Breast epithelium (tissue), 3 donors: Measurements from ENCODE around the gene HDAC4.

Experiments used
- POLR2A ChIP-seq: fragments of 450-650 bp; IDR thresholded peaks from one replicate; pipeline ENCODE4 v1.6.1; 2016; ENCODE audit warnings: antibody characterized with exemption, mild to moderate bottlenecking, moderate library complexity
- TF ChIP-seq, protein P1 (sequence below), 3 donors: fragments of 450-650 bp; IDR thresholded peaks; one replicate each; pipeline ENCODE4 v1.5.1; 2016 to 2017; ENCODE audit warnings: antibody characterized with exemption in 3 of 3, mild to moderate bottlenecking in 3 of 3, moderate library complexity in 3 of 3

DNA sequence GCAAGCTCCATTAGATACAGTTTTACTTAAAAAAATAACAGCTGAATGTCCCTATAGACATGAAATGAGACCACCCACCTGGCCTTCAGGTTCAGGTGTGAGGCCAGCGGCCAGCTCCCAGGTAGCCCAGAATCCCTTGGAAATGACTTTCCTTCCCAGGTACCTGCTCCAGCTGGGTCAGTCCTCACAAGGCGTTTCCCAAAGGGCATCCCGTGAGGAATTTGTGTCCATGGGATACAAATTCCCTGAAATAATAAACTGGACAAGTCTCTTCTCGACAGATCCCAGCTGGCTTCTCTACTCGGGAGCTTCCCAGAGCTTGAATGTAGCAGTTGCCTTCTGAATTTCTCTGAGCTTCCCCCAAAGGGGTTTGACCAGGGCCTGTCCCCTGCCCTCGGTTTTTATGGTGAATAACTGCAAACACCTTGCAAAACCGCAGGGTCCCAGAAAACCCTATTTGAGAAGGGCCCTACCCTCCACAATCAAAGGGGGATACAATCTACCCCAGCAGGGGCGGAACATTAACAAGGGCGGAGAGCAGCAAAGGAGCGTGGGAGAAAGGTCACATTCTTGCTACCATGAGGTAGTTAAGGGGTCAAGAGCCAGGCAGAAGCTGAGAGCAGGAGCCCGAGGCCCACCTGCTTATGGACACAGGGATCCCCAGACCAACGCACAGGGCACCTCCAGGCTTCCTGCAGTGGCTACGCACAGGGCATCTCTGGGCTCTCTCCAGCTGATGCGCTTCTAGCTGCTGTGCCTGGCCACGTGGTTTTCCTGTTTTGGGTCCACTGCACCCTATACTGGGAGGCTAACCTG is 107.7 kb downstream of the HDAC4 start:
- TF ChIP-seq, protein P1, sequence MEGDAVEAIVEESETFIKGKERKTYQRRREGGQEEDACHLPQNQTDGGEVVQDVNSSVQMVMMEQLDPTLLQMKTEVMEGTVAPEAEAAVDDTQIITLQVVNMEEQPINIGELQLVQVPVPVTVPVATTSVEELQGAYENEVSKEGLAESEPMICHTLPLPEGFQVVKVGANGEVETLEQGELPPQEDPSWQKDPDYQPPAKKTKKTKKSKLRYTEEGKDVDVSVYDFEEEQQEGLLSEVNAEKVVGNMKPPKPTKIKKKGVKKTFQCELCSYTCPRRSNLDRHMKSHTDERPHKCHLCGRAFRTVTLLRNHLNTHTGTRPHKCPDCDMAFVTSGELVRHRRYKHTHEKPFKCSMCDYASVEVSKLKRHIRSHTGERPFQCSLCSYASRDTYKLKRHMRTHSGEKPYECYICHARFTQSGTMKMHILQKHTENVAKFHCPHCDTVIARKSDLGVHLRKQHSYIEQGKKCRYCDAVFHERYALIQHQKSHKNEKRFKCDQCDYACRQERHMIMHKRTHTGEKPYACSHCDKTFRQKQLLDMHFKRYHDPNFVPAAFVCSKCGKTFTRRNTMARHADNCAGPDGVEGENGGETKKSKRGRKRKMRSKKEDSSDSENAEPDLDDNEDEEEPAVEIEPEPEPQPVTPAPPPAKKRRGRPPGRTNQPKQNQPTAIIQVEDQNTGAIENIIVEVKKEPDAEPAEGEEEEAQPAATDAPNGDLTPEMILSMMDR (IDR thresholded peaks at IDR 0.05): no peak
- TF ChIP-seq POLR2A: no peak
